ENCODE results near the gene AUTS2.

The AUTS2 gene

DNA sequence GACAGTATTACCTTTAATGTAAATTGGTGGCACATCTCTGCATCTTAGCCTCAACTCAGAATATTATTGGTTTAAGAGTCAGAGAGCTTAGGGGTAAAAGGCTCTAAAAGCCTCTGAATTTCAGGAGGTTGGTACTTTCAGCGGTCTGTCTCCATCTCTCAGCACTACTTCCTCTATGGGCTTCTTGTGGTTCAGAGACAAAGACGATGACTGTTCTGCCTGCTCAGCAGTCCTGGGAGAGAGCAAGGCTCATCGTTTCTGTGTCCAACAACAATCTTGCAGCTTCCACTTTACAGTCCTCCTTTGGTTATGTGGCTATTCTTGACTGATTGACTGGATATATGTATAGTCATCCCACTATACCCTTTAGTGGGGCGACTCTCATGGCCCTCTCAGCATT, 394.7 kb downstream of the AUTS2 start:
- DNase-seq (ENCODE audit: low read depth) = no peak

DNA sequence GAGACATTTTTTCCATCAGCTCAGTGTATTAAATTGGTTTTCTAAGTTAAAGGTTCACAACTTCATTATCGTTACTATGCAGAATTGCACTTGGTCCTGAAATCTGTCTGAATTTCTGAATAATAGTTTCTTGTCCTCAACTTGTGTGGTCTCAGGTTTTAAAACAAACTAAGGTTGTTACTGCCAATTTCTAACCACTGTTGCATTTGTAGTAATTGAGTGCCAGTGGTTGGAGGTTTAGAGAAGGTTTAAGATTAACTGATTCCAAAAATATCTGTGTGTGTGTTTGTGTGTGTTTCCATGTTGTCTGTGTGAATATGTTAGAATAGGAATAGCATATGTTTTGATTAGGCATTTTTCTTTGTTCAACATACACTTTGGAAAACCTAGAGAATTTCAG, 395.9 kb downstream of the AUTS2 start:
- DNase-seq (ENCODE audit: low read depth) = no peak

DNA sequence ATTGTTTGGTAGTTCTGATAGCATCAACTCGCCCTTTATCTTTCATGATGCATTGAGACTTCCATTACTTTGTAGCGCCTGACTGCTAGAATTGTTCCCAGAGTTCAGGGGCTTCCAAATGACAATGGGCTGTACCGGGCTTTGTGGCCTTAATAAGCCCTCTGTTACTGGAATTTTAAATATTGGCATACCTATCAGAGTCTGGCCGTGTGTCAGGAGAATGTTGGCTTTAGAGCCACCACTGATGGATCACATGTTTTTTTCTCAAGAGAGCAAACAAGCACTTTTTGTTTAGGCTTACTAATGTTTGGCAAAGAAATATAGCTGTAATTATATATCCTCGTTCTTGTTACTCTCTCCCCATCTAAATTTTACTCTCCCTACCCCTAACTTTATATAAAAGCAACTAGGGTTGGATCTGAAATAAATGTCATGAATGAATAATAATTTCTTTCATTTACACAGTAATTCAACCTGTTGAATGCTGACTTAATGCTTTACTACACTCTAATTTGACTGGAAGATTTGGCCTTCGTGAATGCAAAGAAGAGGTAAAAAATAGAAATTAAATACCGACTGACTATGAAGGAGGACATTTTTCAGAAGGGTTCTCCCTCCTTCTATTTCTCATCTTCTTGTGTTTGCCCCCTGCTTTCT, 396.7 kb downstream of the AUTS2 start:
- no peak for DNase-seq (ENCODE audit: low read depth)

DNA sequence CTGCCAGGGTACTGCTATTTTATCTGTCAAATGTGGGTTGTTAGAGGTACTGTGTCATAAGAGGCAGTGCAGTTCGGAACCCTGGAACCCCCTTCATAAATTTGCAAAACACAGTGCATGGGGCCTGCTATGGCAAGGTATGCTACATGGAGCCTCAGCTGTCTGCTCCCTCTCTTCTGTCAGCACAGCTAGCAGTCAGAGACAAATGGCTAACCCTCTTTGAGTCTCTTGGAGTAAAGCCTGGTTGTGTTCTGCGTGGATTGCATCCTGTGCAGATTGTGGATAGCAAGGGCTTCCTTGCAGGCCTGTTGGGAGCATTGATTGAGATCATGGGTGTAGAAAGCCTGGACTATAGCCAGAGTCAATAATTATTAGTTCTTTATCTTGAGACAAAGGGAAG, 397.8 kb downstream of the AUTS2 start:
- no peak for DNase-seq (ENCODE audit: low read depth)

DNA sequence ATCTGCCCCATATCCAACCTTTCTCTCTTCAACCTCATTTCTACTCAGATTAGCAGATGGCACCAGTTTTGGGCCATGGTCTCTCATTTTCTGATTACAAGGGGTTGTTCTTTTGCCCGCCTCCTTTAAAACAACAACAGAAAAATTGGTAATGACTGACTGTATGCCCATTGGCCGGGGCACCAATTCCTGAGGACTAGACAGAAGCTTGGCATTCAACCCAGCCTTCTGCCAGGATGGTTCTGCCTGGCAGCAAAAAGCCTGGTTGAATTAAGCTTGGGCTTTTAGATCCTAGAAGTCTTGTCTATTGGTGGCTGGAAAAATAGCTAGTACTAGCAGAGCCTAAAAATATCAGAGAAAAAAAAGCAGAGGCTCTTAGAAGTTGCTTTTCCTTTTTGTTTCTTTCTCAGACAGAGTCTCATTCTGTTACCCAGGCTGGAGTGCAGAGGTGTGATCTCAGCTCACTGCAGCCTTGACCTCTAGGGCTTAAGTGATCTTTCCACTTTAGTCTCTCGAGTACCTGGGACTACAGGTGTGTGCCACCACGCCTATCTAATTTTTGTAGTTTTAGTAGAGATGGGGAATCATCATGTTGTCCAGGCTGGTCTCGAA, 402.6 kb downstream of the AUTS2 start:
- DNase-seq (ENCODE audit: low read depth) = no peak

DNA sequence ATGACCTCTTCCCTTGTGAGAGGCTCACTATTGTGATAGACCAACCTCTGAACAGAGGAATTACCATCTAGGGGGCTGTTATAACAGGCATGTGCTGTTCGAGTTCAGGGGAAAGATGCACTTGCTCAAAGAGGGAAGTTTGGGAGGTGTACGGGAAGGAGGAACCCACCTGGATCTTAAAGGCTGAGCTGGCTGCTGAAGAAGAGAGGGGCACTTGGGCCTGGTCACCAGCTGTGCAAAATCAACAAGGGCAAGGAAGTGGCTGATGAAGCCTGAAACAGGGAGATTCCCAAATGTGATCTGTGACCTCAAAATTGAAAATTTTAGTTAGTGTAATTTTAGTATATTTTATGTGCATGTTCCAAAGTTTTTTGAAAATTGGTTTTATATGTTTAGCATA, 407.2 kb downstream of the AUTS2 start:
- no peak for DNase-seq (ENCODE audit: low read depth)

DNA sequence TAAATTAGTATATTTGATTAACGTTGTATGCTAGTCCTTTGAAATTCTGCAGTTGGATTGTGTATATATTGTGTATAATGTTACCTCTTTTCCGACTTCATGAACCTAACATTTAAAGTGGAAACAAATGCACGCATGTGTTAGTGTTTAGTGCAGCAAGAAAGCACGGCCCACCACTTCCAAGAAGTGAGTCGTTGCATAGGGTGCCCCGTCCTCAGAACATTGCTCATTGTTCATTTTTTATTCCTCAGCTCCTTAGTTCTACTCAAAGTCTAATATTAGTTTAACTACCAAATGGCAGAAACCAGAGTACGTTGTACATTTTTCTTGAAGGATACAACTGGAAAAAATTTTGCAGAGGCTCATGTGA, 407.6 kb downstream of the AUTS2 start:
- DNase-seq (ENCODE audit: low read depth) = no peak

DNA sequence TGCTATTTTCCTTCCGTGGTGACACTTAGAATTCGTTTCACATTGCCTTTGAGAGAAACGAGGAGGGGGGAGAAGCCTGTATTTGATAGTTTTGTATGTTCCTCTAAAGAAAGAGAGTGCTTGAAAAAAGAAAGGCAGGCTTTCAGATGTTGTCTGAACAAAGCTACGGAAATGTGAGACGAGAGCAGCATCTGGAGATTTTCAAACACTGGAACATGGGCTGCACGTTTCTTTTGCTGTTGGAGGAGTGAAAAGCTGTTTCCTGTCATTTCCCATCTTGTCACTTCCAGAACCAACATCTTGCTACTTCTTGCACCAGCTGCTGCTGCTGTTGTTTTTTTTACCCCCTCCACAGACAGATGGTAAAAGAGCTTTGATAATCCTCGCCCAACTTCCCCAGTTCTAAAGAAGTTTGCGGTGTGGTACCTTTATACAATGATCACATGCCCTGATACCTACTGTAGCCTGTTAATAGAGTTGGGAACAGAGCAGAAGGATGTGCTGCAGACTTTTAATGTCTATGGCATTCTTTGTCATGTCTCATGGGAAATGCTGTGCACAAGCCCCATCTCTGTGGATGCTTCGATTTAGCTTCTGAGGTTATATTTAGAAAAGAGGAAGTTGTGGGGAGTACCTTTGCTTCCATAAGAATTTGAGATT, 408.1 kb downstream of the AUTS2 start:
- DNase-seq (ENCODE audit: low read depth) = no peak

DNA sequence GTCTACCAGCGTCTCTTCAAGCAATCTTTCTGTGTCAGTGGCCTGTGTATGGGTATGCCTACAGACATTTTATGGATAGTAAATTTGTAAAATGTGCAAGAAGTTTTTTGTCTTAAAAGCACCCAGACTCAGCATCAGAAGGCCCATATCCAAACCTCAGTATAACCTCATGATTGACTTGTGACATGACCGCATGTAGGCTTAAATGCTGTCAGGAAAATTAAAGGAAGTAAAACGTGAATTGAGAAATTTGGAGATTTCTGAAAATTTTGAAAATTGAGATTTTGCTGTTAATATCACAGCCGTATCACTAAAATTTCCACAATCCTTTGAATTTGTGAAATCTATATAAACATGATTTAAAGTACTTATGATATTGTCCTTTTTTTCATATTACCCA, 410.2 kb downstream of the AUTS2 start:
- DNase-seq (ENCODE audit: low read depth) = no peak

DNA sequence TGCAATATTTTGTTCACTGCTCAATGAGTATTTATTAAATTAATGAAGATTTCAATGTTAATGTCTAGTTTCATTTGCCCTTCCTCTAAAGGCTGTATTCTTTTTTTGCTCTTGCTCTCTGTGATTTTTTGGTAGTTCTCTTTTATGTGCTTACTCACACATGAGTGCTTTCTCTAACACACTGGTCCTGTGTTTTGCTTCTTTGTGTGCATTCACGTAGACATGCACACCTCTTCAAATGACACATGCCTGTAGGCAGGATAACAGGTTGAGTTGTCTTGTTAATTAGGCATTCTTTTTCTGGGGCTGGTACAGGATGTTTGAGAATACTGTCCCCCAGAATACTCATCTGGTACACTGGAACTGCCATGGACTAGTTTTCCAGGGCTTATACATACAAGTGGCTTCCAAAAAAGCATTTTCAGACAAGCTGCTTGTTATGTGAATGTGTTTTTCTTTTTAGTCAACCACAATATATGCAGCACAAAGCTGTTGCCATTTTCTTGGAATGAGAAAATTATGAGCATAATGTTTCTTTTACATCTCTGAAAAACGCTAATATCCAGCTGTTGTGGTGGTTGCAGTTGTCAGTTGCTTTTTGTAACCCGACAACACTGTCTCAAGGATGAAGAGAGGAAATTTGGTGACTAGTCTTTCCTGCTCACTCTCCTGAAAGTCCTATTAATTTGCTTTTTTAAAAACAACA, 416.4 kb downstream of the AUTS2 start:
- DNase-seq (ENCODE audit: low read depth) = no peak

DNA sequence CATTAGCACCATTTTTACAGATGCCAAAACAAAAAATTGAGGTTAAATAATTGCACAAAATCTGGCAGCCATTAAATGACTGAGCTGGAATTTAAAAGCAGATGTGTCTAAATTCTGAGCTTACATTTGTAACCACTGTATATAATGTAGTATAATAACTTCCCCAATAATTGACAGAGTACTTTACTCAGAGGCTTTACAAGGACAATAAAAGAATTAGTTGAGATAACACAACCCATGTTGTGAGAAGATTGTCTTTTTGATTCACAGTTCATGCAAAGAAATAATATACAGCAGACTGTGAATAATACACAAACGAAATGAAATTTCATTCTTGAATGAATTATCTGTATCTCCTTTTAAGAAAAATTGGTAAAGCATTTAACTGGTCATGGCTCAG, 417.1 kb downstream of the AUTS2 start:
- no peak for DNase-seq (ENCODE audit: low read depth)

DNA sequence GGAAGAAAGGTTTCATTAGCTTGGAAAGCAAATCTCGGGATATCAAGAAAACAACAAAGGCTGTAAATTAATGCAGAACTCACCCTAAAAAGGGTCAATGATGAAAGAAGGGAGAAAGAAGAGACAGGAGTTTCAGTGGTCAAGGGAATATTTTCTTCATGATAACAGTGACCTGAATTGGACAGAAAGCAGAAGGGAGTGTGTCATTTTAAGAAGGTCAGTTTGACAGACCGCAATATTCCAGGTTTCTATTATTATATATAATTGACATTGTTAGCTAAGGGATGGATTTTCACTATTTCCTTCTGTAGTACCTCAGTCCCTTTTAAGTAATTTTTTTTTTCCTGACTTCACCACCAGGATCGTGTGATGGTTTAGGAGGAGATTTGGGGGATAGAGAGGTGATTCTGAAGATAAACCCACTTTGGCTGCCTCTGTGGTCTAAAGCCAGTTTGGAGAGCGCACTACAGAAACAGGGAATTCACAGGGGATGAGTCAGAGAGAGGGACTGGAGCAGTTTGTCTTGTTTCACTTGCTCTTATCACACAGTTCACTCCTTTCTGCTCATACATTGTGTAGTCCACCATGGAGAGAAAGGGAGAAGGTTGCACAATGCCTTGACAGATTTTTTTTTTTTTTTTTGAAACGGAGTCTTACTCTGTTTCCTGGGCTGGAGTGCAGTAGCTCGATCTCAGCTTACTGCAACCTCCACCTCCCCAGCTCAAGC, 417.9 kb downstream of the AUTS2 start:
- DNase-seq (ENCODE audit: low read depth) = no peak

DNA sequence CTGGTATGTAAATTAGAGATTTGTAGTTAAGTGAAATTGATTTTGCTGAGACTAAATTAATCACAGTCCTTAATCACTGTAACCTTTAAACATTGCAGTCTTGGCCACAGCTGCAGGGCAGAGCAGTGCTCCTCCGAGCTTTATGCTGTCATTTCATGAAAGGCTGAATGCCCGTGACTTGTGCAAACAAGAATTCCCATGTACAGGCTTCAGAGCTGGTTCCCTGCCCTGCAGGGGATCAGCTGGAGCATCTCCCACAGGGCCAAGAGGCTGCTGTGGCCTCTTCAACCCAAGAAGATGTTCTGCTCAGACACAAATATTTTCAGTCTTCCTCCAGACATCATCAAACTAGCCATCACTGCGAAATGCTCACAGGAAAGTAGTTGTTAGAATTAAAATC, 419.1 kb downstream of the AUTS2 start:
- no peak for DNase-seq (ENCODE audit: low read depth)

DNA sequence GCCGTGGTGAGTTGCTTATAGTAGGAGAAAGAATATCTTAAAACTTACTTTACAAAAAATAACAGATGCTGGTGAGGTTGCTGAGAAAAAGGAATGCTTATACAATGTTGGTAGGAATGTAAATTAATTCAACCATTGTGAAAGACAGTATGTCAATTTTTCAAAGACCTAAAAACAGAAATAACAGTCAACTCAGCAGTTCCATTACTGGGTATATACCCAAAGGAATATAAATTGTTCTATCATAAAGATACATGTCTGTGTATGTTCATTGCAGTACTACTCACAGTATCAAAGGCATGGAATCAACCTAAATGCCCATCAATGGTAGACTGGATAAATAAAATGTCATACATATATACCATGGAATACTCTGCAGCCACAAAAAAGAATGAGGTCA, 420.4 kb downstream of the AUTS2 start:
- no peak for DNase-seq (ENCODE audit: low read depth)

DNA sequence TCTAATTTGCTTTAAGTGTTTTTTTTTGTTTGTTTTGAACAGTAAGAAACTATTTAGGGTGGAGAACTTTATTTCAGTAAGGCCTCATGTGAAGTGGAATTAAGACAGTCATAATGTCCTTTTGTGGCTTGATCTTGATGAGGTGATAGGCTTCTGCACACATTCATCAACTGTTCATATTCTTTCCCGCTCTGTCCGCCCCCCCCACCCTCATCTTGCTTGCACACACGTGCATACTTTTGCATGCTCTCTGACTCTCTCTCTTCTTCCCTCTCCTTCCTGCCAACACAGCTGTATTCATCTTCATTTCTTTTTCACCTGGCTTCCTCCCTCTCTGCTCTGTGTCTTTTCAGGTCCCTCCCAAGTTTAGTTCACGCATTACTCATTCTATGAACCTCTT, 429.6 kb downstream of the AUTS2 start:
- no peak for DNase-seq (ENCODE audit: low read depth)

DNA sequence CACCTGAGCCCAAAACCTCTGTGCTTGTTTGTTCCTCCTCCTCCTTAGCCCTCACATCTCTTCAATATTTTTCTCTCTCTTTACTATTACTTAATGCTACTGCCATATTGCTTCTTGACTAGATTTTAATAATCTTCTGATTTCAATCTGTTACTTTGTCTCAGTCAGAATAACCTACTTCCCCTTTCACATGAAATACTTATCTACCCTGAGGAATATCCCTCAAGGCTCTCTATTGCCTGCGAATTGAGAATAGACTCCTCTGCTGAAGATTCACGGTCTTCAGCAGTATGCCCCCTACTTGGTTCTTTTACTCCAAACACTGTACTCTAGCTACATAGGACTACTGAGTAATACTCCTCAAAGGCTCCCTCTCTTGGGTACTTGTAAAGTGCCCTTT, 430.3 kb downstream of the AUTS2 start:
- DNase-seq (ENCODE audit: low read depth) = no peak

DNA sequence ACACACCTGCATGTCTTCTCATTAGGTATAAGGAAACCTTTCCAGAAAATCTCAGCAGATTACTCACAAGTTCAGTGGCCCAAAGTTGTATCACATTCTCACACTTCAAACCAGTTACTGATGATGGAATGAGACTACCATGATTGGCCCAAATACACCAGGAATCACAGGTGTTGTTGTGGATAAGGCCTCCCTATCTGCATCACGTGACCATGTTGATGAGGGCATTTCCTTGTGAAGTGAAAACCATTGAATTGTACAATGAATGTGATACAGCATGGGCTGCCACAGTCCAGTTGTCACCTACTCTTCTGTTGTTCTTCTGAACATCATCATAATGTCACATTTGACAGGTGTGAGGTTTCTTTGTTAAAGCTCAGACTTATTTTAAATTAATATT, 431.7 kb downstream of the AUTS2 start:
- no peak for DNase-seq (ENCODE audit: low read depth)

DNA sequence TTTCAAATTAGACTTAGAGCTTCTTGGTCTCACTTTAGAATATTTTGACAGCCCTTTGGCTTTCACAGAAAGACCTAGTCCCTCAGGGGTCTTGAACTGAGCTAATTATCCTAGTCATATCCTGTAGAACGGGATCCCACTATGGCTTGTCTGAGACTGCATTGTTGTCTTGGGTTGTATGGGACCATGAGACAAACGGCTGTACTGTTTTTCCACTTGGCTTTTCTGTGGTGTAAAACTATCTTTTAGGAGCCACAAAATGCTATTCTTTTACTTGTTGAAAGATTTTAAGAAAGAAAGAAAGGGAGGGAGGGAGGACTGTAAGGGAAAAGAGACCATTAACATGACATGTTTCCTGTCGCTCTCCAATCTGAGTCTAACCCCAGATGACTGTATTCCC, 432.5 kb downstream of the AUTS2 start:
- DNase-seq (ENCODE audit: low read depth) = no peak

DNA sequence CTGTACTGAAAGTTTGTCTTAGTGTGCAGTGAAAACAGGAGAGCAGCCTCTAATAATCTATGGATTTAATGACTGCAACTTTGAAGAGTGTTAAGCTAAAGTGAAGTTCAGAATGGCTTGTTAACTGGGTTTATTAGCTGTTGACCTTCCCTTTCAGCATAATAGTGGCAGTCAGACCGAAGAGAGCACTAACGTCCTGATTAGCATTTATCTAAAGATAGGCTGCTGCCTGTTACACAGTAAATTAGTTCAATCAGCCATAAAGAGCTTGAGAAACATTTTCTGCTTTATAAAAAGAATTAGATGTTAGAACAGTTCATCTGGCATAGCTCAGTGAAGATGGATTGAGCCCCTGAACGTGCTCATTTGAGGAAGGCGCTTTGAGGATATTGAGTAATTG, 433.0 kb downstream of the AUTS2 start:
- no peak for DNase-seq (ENCODE audit: low read depth)

DNA sequence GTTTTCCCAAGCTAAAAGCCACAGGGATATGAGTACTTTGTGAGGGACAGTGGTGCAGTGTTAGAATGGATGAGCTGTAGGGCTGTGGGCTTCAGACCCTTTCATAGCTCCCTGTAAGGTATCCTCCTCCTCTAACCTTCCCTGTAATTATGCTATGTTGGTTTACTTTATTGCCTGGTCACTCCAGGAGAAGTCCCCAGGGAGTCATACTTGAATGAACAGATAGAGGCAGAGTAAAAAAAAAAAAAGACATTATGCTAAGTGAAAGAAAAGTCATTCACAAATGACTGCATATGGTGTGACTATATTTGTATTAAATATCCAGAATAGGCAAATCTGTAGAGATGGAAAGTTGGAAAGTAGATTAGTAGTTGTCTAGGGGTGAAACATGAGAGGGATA, 434.4 kb downstream of the AUTS2 start:
- no peak for DNase-seq (ENCODE audit: low read depth)

DNA sequence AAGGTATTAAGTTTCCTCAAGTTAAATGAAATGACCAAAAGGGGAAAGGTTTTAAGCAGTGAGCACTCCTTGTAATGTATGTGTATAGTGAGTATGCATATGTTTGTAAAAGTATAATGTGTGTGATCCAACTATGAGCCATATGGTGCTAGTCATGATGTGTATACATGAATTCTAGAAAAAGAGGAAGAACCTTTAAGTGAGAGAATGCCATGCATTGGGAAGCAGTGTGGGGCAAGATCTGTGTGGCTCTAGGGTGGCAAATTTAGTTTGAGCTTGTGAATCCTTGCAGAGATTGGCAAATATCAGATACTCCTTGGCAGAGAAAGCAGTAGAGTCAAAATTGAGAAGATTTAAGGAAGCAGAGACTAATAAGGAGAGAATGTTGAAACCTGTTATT, 435.0 kb downstream of the AUTS2 start:
- DNase-seq (ENCODE audit: low read depth) = no peak

DNA sequence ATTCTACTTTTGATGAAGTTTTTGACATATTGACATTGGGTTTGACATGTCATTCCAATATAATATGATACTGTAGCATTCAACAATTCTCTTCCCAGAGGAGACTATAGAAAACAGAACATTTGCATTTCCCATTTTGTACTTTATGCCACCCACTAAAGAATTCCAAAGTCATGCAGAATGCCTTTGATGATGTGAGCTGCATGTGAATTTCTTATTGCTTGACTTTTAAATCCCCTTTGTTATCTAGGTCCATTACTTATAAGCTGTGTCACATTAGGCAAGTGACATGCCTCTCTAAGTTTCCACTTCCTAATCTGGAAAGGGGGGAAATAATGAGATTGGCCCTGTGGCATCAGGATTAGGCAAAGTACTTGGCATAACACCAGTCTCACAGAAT, 436.7 kb downstream of the AUTS2 start:
- DNase-seq (ENCODE audit: low read depth) = no peak

DNA sequence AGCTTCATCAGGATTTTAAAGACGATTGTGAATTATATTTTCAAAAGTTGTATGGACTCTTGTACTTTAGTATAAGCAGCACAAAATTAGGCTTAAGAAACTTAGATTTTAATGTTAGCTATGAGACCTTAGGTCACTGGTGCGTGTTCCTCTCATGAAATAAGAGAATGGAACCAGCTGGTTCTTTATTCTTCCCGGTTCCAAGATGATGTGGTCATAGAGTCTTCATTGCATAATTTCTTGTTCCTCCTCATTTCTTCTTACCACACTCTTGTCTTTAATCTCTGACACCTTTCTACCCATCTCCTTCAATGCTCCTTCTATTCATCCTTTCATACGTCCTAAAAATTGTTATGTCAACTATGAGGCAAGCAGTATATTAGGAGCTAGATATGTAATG, 437.2 kb downstream of the AUTS2 start:
- DNase-seq (ENCODE audit: low read depth) = no peak

All from CMK (cell line).